Heart left ventricle (tissue), 16 donors: ENCODE measurements around the gene ARHGEF17. TPM values are rescaled to one million over a fixed set of nuclear protein-coding genes. Genes with fewer than 3 reads are reported as not detected.
A peak's percentile ranks its signal among the peaks of the same experiment; 100 is the strongest.

Experiments used
- ATAC-seq, 4 donors: fragments of 200-7000 bp; cut with Tn5 transposase; one replicate each; pipeline ENCODE4 v1.9.1; 2020 to 2022; ENCODE audit warnings: moderate library complexity in 4 of 4, mild to moderate bottlenecking in 3 of 4, moderate number of reproducible peaks in 1 of 4
- DNase-seq, 5 donors: peaks; one replicate each; pipeline ENCODE4 v3.0.0-alpha.2; 2020
- H3K27ac ChIP-seq, 12 donors: fragments of 200-600 bp; sonication (generic) in 4 of 12; one replicate each; pipeline versions ENCODE4 v1.5.0 to v1.8.0; 2016 to 2022; ENCODE audit warnings: mild to moderate bottlenecking in 2 of 12
- H3K27me3 ChIP-seq, 9 donors: fragments of 200-600 bp; sonication (generic) in 2 of 9; one replicate each; pipeline versions ENCODE4 v1.5.1 to v1.8.0; 2016 to 2022; ENCODE audit warnings: mild to moderate bottlenecking in 3 of 9
- H3K36me3 ChIP-seq, 9 donors: fragments of 200-600 bp; sonication (generic) in 2 of 9; one replicate each; pipeline versions ENCODE4 v1.5.0 to v1.8.0; 2018 to 2022; ENCODE audit warnings: mild to moderate bottlenecking in 2 of 9
- H3K4me1 ChIP-seq, 12 donors: fragments of 200-600 bp; sonication (generic) in 4 of 12; one replicate each; pipeline versions ENCODE4 v1.5.0 to v1.8.0; 2016 to 2022; ENCODE audit warnings: mild to moderate bottlenecking in 3 of 12
- H3K4me3 ChIP-seq, 12 donors: fragments of 200-600 bp; sonication (generic) in 4 of 12; one replicate each; pipeline versions ENCODE4 v1.5.0 to v1.8.0; 2017 to 2022; ENCODE audit warnings: mild to moderate bottlenecking in 9 of 12, moderate library complexity in 4 of 12
- H3K9me3 ChIP-seq, 12 donors: fragments of 200-600 bp; sonication (generic) in 4 of 12; one replicate each; pipeline versions ENCODE4 v1.5.0 to v1.8.0; 2016 to 2022; ENCODE audit warnings: mild to moderate bottlenecking in 1 of 12
- POLR2A ChIP-seq, 2 donors: fragments of 450-650 bp; IDR thresholded peaks; one replicate each; pipeline ENCODE4 v1.6.1; 2017; ENCODE audit warnings: antibody characterized with exemption in 2 of 2, mild to moderate bottlenecking in 2 of 2, moderate library complexity in 2 of 2
- WGBS, 4 donors: extraction: QIAGEN DNeasy Blood & Tissue Kit in 2 of 4; methylation state at CpG; one replicate each; pipeline versions ENCODE4 v1.1.5 to v1.1.7; 2013 to 2018; 5-methylcytosine and 5-hydroxymethylcytosine counted together
- intact Hi-C, 10 donors: fragments of 100-400 bp; cut with DNase I; formaldehyde crosslinking; loops; one replicate each; pipeline versions ENCODE4 v1.11.1 to v1.14.2; 2022
- polyA plus RNA-seq, 2 donors: library from polyadenylated mRNA; stranded (reverse); fragments of 200-250 nt; gene quantifications; one replicate each; pipeline ENCODE4 v1.2.3, GENCODE V29; 2013
- total RNA-seq, 9 donors: library from RNA; depleted of rRNA in 2 of 9; stranded (reverse); fragments of >200 nt in 2 of 9; fragmentation: NEBNext Ultra II Directional in 3 of 9; extraction: Animal tissue kit (Norgen Biotek cat#: 25700) in 3 of 9; gene quantifications; one replicate each; pipeline versions ENCODE4 v1.1.0 to v1.2.4, GENCODE V29; 2016 to 2023
- TF ChIP-seq, protein P1 (sequence below), 12 donors: fragments of 200-600 bp; sonication (generic) in 4 of 12; IDR thresholded peaks; one replicate each; pipeline versions ENCODE4 v1.5.0 to v1.8.0; 2018 to 2022; ENCODE audit warnings: antibody characterized with exemption in 12 of 12, mild to moderate bottlenecking in 5 of 12
- donor health status: ischemic (EF 13 %, LVEDD 7.1; RV severe dilation, severe dysfunction).
- donor health status: healthy with polysubstance abuse.
- donor health status: DM: no; HTN: yes; CAD: no.
- donor health status: DM: no; HTN: no; CAD: no.
- donor health status: ischemic (EF 25% LVEDD 6.9; RV normal size, moderate dysfunction).
- donor health status: ischemic (EF 25% LVEDD 5.7; RV mildly dilated, moderate dysfunction).
- donor health status: healthy.
- donor health status: DM: yes; HTN: yes; CAD: no.
- donor health status: ischemic (EF 35%, LVEDD 5.7; RV mildly dilated, moderate dysfunction).
- donor health status: nonischemic (EF 11% LVEDD 7.7; RV severe dilation, severe dysfunction).
- donor health status: DM: yes; HTN: yes; CAD: no.
- donor health status: PGD.
- donor health status: ischemic (EF 29% LVEDD 5.4; RV normal size, mild dysfunction).
- donor health status: nonischemic (EF 23%, LVEDD 6.1; RV moderate dilation, normal function).

ARHGEF17 gene
- total and polyA plus RNA-seq, 11 donors = 27.5 to 83.9 (median 56.5) TPM

DNA sequence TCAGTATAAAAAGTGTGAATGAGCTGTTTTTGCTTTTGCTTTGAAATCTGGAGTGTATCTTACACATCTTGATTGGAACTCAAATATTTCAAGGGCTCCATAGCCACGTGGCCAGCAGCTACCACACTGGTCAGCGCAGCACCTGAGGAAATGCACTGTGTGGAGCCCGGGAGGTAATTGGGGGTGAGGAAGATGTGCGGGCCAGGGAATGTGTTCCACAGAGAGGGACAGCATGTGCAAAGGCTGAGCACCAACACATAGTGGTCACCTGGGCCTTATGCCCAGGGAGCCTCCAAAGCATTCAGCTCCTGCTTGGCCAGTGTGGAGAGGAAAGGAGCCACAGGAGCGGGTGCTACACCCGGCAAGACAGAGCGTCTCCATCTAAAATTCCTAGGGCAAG is 88.9 kb downstream of the ARHGEF17 start:
- DNase-seq (no peak), ATAC-seq (peak in 1 of 4 donors; percentile 18)
- no peaks in the 10 kb centered on the region for H3K27me3 ChIP-seq
- WGBS, 4 donors = 81 to 88% (median 84%) methylated on average over 7 of the region's 7 CpGs
- no peak overlapping the region for H3K4me3 ChIP-seq
- peaks cover 0 to 66% (median 0%) of the 10 kb centered on the region in 9 donors for H3K36me3 ChIP-seq
- no peak overlapping the region for H3K27ac ChIP-seq
- H3K9me3 ChIP-seq = no peaks in the 10 kb centered on the region
- H3K4me1 ChIP-seq = peaks cover 0 to 41% (median 17%) of the 10 kb centered on the region in 12 donors
- intact Hi-C loops = loop anchor here in 1 of 10 donors (5.0 kb wide), 1 partner anchor 90 kb away; the partner anchor contains the start of gene ARHGEF17
- TF ChIP-seq, protein P1, sequence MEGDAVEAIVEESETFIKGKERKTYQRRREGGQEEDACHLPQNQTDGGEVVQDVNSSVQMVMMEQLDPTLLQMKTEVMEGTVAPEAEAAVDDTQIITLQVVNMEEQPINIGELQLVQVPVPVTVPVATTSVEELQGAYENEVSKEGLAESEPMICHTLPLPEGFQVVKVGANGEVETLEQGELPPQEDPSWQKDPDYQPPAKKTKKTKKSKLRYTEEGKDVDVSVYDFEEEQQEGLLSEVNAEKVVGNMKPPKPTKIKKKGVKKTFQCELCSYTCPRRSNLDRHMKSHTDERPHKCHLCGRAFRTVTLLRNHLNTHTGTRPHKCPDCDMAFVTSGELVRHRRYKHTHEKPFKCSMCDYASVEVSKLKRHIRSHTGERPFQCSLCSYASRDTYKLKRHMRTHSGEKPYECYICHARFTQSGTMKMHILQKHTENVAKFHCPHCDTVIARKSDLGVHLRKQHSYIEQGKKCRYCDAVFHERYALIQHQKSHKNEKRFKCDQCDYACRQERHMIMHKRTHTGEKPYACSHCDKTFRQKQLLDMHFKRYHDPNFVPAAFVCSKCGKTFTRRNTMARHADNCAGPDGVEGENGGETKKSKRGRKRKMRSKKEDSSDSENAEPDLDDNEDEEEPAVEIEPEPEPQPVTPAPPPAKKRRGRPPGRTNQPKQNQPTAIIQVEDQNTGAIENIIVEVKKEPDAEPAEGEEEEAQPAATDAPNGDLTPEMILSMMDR (IDR thresholded peaks at IDR 0.05) = no peak
- no peak for TF ChIP-seq POLR2A (IDR thresholded peaks at IDR 0.05)

DNA sequence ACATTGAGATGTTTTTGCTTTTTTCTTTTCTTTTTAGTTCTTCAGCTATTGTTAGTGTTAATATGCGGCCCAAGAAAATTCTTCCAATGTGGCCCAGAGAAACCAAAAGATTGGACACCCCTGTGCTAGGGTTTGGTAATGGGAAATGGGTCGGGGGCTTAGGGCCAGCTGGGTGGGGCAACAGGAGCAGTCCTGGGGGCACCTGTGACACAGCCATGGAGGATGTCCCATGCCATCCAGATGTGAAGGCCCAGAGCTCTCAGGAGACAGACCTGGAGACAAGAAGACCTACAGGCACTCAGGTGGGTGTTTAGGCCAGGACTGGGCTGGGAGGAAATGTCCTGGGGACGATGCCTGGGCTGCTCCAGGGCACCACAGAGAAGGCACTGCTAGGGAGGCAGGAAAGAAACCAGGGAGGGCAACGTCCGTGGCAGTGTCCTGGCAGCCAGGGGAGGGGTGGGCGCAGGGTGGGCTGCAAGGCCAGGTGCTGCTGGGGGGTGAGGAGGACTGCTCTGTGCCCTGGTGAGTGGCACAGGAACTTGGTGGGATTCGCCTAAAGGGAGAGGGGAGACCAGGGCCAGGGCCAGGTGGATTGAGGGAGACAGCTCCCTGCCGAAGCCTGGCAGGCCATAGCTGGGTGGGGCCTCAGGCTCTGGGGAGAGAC is 89.5 kb downstream of the ARHGEF17 start:
- ATAC-seq = no peak

DNA sequence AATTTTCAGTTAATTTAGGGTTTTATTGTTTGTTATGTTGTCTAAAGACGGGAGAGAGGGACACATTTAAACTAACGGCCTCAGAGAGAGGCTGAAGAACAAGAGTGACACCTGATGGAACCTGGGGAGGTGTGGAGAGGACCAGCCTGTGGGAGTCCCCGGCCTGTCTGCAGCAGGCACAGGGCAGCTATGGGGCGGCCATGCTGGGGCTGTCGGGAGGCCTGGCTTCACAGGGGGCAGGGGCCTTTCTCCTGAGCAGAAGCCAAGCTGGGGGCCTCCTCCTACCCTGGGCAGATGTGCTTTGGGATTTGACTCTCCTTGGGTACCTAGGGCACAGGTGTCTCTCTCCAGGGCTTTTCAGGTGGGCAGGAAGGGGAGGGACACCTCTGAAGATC is 90.1 kb downstream of the ARHGEF17 start:
- H3K9me3 ChIP-seq = no peaks in the 10 kb centered on the region
- H3K27me3 ChIP-seq = no peaks in the 10 kb centered on the region
- peaks cover 0 to 63% (median 0%) of the 10 kb centered on the region in 9 donors for H3K36me3 ChIP-seq
- H3K27ac ChIP-seq = no peak overlapping the region
- no peak overlapping the region for H3K4me3 ChIP-seq
- no peak for TF ChIP-seq POLR2A (IDR thresholded peaks at IDR 0.05)
- TF ChIP-seq, protein P1 (IDR thresholded peaks at IDR 0.05) = no peak
- intact Hi-C loops = loop anchor here in 1 of 10 donors (5.0 kb wide), 1 partner anchor 91 kb away; the partner anchor contains the start of gene ARHGEF17
- WGBS, 4 donors = 85 to 90% (median 86%) methylated on average over 5 of the region's 5 CpGs
- H3K4me1 ChIP-seq = peaks cover 0 to 35% (median 15%) of the 10 kb centered on the region in 12 donors
- DNase-seq (peak in 1 of 5 donors; percentile 7), ATAC-seq (no peak)

More for the DNA sequence above, 89.5 kb downstream of the ARHGEF17 start:
- Histone ChIP-seq H3K4me1 (peaks cover 0 to 41% (median 17%) of the 10 kb centered on the region in 12 donors), H3K4me3 (no peak overlapping the region), H3K27ac (no peak overlapping the region), H3K36me3 (peaks cover 0 to 63% (median 0%) of the 10 kb centered on the region in 9 donors), H3K9me3 (no peaks in the 10 kb centered on the region), H3K27me3 (no peaks in the 10 kb centered on the region)
- TF ChIP-seq, protein P1 (IDR thresholded peaks at IDR 0.05) = no peak
- TF ChIP-seq POLR2A (IDR thresholded peaks at IDR 0.05) = no peak
- intact Hi-C loops = loop anchor here in 1 of 10 donors (5.0 kb wide), 1 partner anchor 90 kb away; the partner anchor contains the start of gene ARHGEF17
- WGBS, 4 donors = 91 to 94% (median 93%) methylated on average over 8 of the region's 8 CpGs
- no peak for DNase-seq

DNA sequence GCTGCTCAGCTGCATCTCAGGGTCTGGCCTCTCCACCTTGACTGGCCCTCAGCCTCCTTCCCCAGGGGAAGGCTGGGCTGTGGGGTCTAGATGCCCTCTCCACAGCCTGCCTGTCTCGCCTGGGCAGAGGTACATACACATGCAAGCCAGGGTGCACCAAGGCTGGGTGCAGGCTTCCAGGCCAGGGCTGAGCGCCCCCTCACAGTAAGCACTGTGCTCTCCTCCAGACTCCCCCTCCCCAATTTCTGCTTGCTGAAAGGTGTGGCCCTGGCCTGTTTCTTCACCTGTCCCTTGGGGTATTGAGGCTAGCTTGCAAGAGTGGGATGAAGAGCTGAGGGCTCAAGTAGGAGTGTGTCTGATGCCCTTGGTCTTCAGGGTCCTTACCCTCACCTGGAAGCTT is 90.6 kb downstream of the ARHGEF17 start:
- Histone ChIP-seq H3K27ac (peak overlapping the region in 8 of 12 donors; percentile 23 to 65 (median 46)), H3K36me3 (peaks cover 0 to 59% (median 0%) of the 10 kb centered on the region in 9 donors), H3K27me3 (no peaks in the 10 kb centered on the region), H3K4me3 (no peak overlapping the region), H3K4me1 (peaks cover 0 to 32% (median 14%) of the 10 kb centered on the region in 12 donors), H3K9me3 (no peaks in the 10 kb centered on the region)
- 95 to 100% (median 99%) methylated on average over 1 to 2 of the region's 2 CpGs for WGBS, 4 donors
- DNase-seq = peak in 1 of 5 donors; percentile 7
- intact Hi-C loops = loop anchor here in 1 of 10 donors (5.0 kb wide), 1 partner anchor 91 kb away; the partner anchor contains the start of gene ARHGEF17
- no peak for TF ChIP-seq POLR2A (IDR thresholded peaks at IDR 0.05)
- TF ChIP-seq, protein P1 (IDR thresholded peaks at IDR 0.05) = no peak
- ATAC-seq = no peak
